Mesendoderm (in vitro differentiated cells): ENCODE results near the gene PET100. TPM values are rescaled to one million over a fixed set of nuclear protein-coding genes. Genes with fewer than 3 reads are reported as not detected.
A peak's percentile ranks its signal among the peaks of the same experiment; 100 is the strongest.

Source experiments
- DNase-seq: peaks from one replicate; pipeline ENCODE4 v3.0.0; 2013
- H2AK5ac ChIP-seq: 2 replicates; pipeline ENCODE4 v1.6.1; 2013; ENCODE audit warnings: low read length, inconsistent platforms
- H2BK120ac ChIP-seq: 2 replicates; pipeline ENCODE4 v1.6.1; 2013; ENCODE audit warnings: low read depth, mild to moderate bottlenecking, low read length, moderate library complexity, mixed read lengths
- H2BK15ac ChIP-seq: replicated peaks from 2 replicates; pipeline ENCODE4 v1.6.1; 2013; ENCODE audit warnings: low read depth, mild to moderate bottlenecking, moderate library complexity
- H2BK5ac ChIP-seq: 2 replicates; pipeline ENCODE4 v1.6.1; 2013; ENCODE audit warnings: low read length, inconsistent platforms
- H3K18ac ChIP-seq: 2 replicates; pipeline ENCODE4 v1.6.1; 2013; ENCODE audit warnings: mild to moderate bottlenecking, low read length, mixed read lengths
- H3K23ac ChIP-seq: one replicate; pipeline ENCODE4 v1.6.1; 2013; ENCODE audit warnings: low read length
- H3K27ac ChIP-seq: 2 replicates; pipeline ENCODE4 v1.5.1; 2013; ENCODE audit warnings: low read depth, mild to moderate bottlenecking, inconsistent platforms, low read length, moderate library complexity
- H3K27me3 ChIP-seq: 2 replicates; pipeline ENCODE4 v1.6.1; 2013; ENCODE audit warnings: low read length, control low read depth, mild to moderate bottlenecking, inconsistent platforms; ENCODE audit not compliant: insufficient read depth, poor library complexity
- H3K36me3 ChIP-seq: 2 replicates; pipeline ENCODE4 v1.6.1; 2013; ENCODE audit warnings: low read length, inconsistent platforms; ENCODE audit not compliant: control insufficient read depth, insufficient read depth
- H3K4ac ChIP-seq: one replicate; pipeline ENCODE4 v1.6.1; 2013; ENCODE audit warnings: low read depth, mild to moderate bottlenecking, low read length, moderate library complexity
- H3K4me1 ChIP-seq: 2 replicates; pipeline ENCODE4 v1.6.1; 2013; ENCODE audit warnings: low read depth, low read length, inconsistent platforms; ENCODE audit not compliant: control insufficient read depth
- H3K4me2 ChIP-seq: 2 replicates; pipeline ENCODE4 v1.6.1; 2013; ENCODE audit warnings: low read length
- H3K4me3 ChIP-seq: 2 replicates; pipeline ENCODE4 v1.5.1; 2013; ENCODE audit warnings: mild to moderate bottlenecking, low read length
- H3K56ac ChIP-seq: one replicate; pipeline ENCODE4 v1.6.1; 2013; ENCODE audit warnings: low read length
- H3K79me1 ChIP-seq: 2 replicates; pipeline ENCODE4 v1.6.1; 2013; ENCODE audit warnings: low read length, inconsistent platforms
- H3K79me2 ChIP-seq: 2 replicates; pipeline ENCODE4 v1.6.1; 2013; ENCODE audit warnings: mild to moderate bottlenecking, low read length; ENCODE audit not compliant: control insufficient read depth, insufficient read depth
- H3K9ac ChIP-seq: 2 replicates; pipeline ENCODE4 v1.6.1; 2013; ENCODE audit warnings: low read length, inconsistent platforms
- H4K5ac ChIP-seq: one replicate; pipeline ENCODE4 v1.6.1; 2013; ENCODE audit warnings: low read length
- H4K8ac ChIP-seq: one replicate; pipeline ENCODE4 v1.6.1; 2013; ENCODE audit warnings: low read depth, mild to moderate bottlenecking, control low read depth, low read length, moderate library complexity
- whole genome bisulfite sequencing: extraction: QIAGEN DNeasy Blood & Tissue Kit; methylation state at CpG from one replicate; pipeline ENCODE4 v1.1.7; 2013; ENCODE audit warnings: low lambda C conversion rate, missing lambda C conversion rate; ENCODE audit not compliant: insufficient coverage; ENCODE audit errors: extremely low coverage; 5-methylcytosine and 5-hydroxymethylcytosine counted together
- small RNA-seq: library from polyadenylated mRNA; stranded (forward); fragments of <200 nt; extraction: miRNeasy Mini kit (QIAGEN cat#:217004); gene quantifications from one replicate; pipeline ENCODE3, GENCODE V24; 2013; ENCODE audit not compliant: insufficient read depth

Gene PET100

DNA sequence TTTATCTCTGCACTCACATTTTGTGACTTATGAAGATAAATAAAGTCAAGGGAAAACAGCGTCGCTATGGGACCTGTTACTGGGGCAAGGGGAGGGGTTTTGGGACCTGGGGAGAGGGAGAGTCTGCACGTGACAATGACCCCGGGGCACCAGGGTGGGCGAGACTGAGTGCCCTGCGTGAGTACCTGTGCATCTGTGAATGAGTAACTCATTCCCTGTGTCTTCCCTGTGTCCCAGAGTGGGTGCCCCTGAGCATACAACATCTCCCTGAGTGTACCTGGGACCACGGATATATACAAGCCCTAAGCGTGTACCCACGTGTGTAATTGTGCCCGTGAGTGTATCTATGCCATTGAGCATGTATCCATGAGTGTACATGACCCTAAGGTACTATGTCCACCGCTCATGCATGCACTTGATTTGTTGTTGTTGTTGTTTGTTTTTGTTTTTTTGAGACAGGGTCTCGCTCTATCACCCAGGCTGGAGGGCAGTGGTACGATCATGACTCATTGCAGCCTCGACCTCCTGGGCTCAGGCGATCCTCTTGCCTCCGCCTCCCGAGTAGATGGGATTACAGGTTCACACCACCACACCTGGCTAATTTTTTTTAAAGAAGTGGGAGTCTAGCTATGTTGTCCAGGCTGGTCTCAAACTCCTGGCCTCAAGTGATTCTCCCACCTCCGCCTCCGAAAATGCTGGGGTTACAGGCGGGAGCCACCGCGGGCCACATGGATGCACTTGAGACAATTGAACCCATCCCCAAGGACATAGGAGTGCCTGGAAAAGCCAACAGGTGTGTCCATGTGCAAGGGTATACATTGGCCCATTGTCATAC, 50.4 kb downstream of the PET100 start:
- no CpG with 5 or more reads among the region's 22 CpGs for WGBS
- no peaks in the 10 kb centered on the region for H3K36me3 ChIP-seq
- no peak overlapping the region for H3K18ac ChIP-seq
- no peak overlapping the region for H3K27ac ChIP-seq
- H2BK15ac ChIP-seq = no peak overlapping the region
- no peak overlapping the region for H2AK5ac ChIP-seq
- H3K4me2 ChIP-seq = no peak overlapping the region
- H3K79me2 ChIP-seq = peaks cover 4% of the 10 kb centered on the region
- no peak overlapping the region for H2BK120ac ChIP-seq
- no peak overlapping the region for H3K4me3 ChIP-seq
- H3K4me1 ChIP-seq = peaks cover 3% of the 10 kb centered on the region
- H3K9ac ChIP-seq = peak overlapping the region; percentile 48
- no peak overlapping the region for H4K5ac ChIP-seq
- no peak overlapping the region for H2BK5ac ChIP-seq
- no peak overlapping the region for H3K23ac ChIP-seq
- no peaks in the 10 kb centered on the region for H3K27me3 ChIP-seq
- H3K56ac ChIP-seq = peak overlapping the region; percentile 67
- H4K8ac ChIP-seq = no peak overlapping the region
- no peak for DNase-seq
- H3K4ac ChIP-seq = no peak overlapping the region
- peaks cover 3% of the 10 kb centered on the region for H3K79me1 ChIP-seq

DNA sequence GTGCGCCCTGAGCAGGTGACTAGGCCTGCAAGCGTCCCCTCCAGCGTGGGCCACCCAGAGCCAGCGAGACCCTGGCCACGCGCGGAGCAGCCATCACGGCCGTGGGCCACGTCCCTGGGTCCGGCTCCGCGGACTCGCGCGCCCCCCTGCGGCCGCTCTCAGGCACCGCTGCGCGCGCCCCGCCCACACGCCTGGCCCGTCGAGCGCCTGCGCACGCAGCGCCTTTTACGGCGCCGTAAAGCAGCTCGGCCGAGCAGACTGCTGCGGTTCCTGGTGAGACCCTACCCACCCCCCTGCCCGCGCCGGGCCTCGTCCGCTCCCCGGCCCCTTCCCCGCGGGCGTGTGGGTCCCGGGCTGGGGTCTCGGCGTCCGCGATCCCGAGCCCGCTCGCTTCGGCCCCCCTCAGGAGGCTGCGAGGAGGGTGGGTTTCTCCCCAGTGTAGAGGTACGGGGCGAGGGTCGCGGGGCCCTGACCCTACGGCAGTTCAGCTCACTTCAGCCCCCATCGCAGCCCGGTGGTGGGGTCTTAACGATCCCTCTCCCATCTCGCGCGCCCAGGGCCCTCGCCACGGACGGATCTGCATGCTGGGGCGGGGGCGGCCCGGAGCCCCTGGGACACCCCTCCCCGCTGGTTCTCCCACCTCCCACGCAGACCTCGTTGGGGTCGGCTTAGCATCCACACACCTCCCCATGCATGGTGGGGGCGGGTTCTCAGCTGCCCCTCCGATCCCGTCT, 51.2 kb downstream of the PET100 start, which contains the start of gene TRAPPC5:
Gene TRAPPC5 (plus strand): TSS at position 228 of the 734 bp plus-strand sequence. CDS start 1,421 bp downstream, outside the sequence.
- peak within 1 kb of the TSS; percentile 89 for H3K56ac ChIP-seq
- no CpG with 5 or more reads among the region's 79 CpGs for whole genome bisulfite sequencing
- H2BK120ac ChIP-seq = no peak within 1 kb of the TSS
- peak within 1 kb of the TSS; percentile 85 for H3K4me3 ChIP-seq
- peaks cover 3% of the 10 kb centered on the region for H3K79me1 ChIP-seq
- H4K5ac ChIP-seq = no peak within 1 kb of the TSS
- H3K27me3 ChIP-seq = no peaks in the 10 kb centered on the region
- no peak within 1 kb of the TSS for H3K23ac ChIP-seq
- H3K79me2 ChIP-seq = peaks cover 4% of the 10 kb centered on the region
- peaks cover 3% of the 10 kb centered on the region for H3K4me1 ChIP-seq
- peak within 1 kb of the TSS; percentile 8 for H3K4ac ChIP-seq
- no peak within 1 kb of the TSS for H2BK5ac ChIP-seq
- H2AK5ac ChIP-seq = no peak within 1 kb of the TSS
- H3K9ac ChIP-seq = peak within 1 kb of the TSS; percentile 93
- H3K18ac ChIP-seq = peak within 1 kb of the TSS; percentile 91
- peak; percentile 89 for DNase-seq
- H3K4me2 ChIP-seq = peak within 1 kb of the TSS; percentile 89
- no peak within 1 kb of the TSS for H3K27ac ChIP-seq
- H2BK15ac ChIP-seq = no peak within 1 kb of the TSS
- H4K8ac ChIP-seq = no peak within 1 kb of the TSS
- H3K36me3 ChIP-seq = no peaks in the 10 kb centered on the region

Small RNA genes within 50 kb of the gene (small RNA-seq; reads per million reads assigned to genes)
- gene MIR6792 = not detected
